HL-60 (cell line): Measurements from ENCODE around the gene PPP1R10.
A peak's percentile ranks its signal among the peaks of the same experiment; 100 is the strongest.

Experiments used
- DNase-seq, 2 experiments: peaks; one replicate each; pipeline ENCODE4 v3.0.0-alpha.2; 2010 to 2020; ENCODE audit warnings: low read depth in 1 of 2, low spot score in 1 of 2
- H3K27ac ChIP-seq: fragments of 250-450 bp; sonication (Bioruptor Pico); replicated peaks from 2 replicates; pipeline ENCODE4 v1.5.1; 2020; ENCODE audit warnings: mild to moderate bottlenecking, moderate library complexity
- H3K27me3 ChIP-seq: fragments of 250-450 bp; sonication (Bioruptor Pico); 2 replicates; pipeline ENCODE4 v1.5.1; 2021; ENCODE audit warnings: mild to moderate bottlenecking, moderate library complexity; ENCODE audit not compliant: insufficient read depth, poor library complexity, severe bottlenecking
- H3K4me3 ChIP-seq: replicated peaks from 2 replicates; pipeline ENCODE4 v1.5.1; 2011; ENCODE audit warnings: mild to moderate bottlenecking, control low read depth, low read length; ENCODE audit not compliant: insufficient read depth
- GABPA ChIP-seq: IDR thresholded peaks from 2 replicates; pipeline ENCODE4 v1.6.1; 2012; ENCODE audit warnings: low read depth
- POLR2AphosphoS5 ChIP-seq: IDR thresholded peaks from 2 replicates; pipeline ENCODE4 v1.6.1; 2012; ENCODE audit warnings: low read depth
- SPI1 ChIP-seq: IDR thresholded peaks from 2 replicates; pipeline ENCODE4 v1.6.1; 2012; ENCODE audit warnings: low read depth, mild to moderate bottlenecking, borderline replicate concordance
- TF ChIP-seq, protein P1 (sequence below): IDR thresholded peaks from 2 replicates; pipeline ENCODE4 v1.6.1; 2012; ENCODE audit warnings: low read depth; ENCODE audit not compliant: insufficient replicate concordance
- TF ChIP-seq, protein P2 (sequence below): IDR thresholded peaks from one replicate; pipeline ENCODE4 v1.5.1; 2011; ENCODE audit warnings: low read length, control low read depth, inconsistent platforms; ENCODE audit not compliant: insufficient read depth

Gene PPP1R10

DNA sequence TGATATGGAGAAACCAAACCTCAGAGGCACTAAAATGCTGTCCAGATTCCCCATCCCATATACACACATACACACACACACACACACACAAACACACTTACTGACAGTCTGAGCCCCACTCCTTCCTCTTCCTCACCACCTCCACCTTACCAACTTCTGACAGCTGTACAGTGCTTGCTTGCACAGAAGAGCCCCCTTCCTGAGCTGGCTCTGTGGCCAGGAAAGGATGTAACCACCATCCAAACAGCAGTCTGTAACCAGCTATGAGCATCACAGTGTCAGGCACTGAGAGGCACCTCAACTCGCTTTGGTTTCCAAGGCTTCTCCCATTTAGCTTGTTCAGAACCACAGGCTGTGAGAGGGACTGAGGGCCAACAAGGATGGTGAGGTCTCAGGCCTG lies 24.0 kb upstream of the PPP1R10 start:
- Histone ChIP-seq H3K27me3 (no peaks in the 10 kb centered on the region), H3K4me3 (no peak overlapping the region), H3K27ac (no peak overlapping the region)
- TF ChIP-seq POLR2AphosphoS5 (no peak), SPI1 (no peak), GABPA (no peak)
- TF ChIP-seq, protein P1, sequence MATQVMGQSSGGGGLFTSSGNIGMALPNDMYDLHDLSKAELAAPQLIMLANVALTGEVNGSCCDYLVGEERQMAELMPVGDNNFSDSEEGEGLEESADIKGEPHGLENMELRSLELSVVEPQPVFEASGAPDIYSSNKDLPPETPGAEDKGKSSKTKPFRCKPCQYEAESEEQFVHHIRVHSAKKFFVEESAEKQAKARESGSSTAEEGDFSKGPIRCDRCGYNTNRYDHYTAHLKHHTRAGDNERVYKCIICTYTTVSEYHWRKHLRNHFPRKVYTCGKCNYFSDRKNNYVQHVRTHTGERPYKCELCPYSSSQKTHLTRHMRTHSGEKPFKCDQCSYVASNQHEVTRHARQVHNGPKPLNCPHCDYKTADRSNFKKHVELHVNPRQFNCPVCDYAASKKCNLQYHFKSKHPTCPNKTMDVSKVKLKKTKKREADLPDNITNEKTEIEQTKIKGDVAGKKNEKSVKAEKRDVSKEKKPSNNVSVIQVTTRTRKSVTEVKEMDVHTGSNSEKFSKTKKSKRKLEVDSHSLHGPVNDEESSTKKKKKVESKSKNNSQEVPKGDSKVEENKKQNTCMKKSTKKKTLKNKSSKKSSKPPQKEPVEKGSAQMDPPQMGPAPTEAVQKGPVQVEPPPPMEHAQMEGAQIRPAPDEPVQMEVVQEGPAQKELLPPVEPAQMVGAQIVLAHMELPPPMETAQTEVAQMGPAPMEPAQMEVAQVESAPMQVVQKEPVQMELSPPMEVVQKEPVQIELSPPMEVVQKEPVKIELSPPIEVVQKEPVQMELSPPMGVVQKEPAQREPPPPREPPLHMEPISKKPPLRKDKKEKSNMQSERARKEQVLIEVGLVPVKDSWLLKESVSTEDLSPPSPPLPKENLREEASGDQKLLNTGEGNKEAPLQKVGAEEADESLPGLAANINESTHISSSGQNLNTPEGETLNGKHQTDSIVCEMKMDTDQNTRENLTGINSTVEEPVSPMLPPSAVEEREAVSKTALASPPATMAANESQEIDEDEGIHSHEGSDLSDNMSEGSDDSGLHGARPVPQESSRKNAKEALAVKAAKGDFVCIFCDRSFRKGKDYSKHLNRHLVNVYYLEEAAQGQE, result no peak
- TF ChIP-seq, protein P2, sequence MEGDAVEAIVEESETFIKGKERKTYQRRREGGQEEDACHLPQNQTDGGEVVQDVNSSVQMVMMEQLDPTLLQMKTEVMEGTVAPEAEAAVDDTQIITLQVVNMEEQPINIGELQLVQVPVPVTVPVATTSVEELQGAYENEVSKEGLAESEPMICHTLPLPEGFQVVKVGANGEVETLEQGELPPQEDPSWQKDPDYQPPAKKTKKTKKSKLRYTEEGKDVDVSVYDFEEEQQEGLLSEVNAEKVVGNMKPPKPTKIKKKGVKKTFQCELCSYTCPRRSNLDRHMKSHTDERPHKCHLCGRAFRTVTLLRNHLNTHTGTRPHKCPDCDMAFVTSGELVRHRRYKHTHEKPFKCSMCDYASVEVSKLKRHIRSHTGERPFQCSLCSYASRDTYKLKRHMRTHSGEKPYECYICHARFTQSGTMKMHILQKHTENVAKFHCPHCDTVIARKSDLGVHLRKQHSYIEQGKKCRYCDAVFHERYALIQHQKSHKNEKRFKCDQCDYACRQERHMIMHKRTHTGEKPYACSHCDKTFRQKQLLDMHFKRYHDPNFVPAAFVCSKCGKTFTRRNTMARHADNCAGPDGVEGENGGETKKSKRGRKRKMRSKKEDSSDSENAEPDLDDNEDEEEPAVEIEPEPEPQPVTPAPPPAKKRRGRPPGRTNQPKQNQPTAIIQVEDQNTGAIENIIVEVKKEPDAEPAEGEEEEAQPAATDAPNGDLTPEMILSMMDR, result no peak
- no peak for DNase-seq

DNA sequence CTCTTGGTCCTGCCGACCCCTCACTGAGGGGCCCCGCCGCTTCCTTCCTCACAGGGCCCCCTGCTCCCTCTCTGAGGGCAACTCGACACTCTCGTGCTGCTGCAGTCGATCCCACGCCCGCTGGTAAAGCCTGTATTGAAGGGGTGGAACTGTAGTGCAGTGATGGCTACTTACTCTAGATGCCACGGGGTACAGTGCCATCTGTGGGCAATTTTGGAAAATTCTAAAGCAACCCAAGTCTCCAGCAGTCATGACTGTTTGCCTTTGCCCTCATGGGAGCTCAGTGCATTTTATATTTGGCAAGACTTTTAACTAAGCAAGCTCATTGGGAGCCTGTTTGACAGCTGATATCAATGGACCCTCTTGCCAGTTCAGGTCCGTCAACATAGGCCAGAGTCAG lies 23.4 kb upstream of the PPP1R10 start:
- no peak overlapping the region for H3K4me3 ChIP-seq
- DNase-seq, result no peak
- no peak overlapping the region for H3K27ac ChIP-seq
- H3K27me3 ChIP-seq, result no peaks in the 10 kb centered on the region
- TF ChIP-seq SPI1, result no peak

DNA sequence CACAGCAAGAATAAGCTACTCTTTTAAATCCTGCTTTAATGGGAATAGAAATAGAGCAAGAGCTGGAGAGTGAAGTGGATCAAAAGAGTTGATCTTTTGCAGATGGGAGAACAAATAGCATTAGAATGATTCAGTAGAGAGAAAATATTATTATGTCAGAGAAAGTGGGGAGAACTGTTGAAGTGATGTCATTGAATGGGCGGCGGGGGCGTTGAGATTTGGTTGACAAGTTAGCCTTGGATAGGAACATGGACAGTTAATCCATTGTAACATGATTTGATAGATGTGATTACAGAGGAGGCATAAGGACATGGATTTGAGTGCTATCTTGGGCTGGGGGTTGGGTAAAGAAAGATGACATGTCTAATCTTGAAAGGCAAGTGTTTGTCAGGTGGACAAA lies 18.8 kb upstream of the PPP1R10 start:
- no peaks in the 10 kb centered on the region for H3K27me3 ChIP-seq
- H3K27ac ChIP-seq, result no peak overlapping the region
- DNase-seq, result no peak
- H3K4me3 ChIP-seq, result no peak overlapping the region
- TF ChIP-seq, protein P2, result no peak
- no peak for TF ChIP-seq SPI1
- no peak for TF ChIP-seq GABPA
- TF ChIP-seq, protein P1, result no peak
- TF ChIP-seq POLR2AphosphoS5, result no peak

DNA sequence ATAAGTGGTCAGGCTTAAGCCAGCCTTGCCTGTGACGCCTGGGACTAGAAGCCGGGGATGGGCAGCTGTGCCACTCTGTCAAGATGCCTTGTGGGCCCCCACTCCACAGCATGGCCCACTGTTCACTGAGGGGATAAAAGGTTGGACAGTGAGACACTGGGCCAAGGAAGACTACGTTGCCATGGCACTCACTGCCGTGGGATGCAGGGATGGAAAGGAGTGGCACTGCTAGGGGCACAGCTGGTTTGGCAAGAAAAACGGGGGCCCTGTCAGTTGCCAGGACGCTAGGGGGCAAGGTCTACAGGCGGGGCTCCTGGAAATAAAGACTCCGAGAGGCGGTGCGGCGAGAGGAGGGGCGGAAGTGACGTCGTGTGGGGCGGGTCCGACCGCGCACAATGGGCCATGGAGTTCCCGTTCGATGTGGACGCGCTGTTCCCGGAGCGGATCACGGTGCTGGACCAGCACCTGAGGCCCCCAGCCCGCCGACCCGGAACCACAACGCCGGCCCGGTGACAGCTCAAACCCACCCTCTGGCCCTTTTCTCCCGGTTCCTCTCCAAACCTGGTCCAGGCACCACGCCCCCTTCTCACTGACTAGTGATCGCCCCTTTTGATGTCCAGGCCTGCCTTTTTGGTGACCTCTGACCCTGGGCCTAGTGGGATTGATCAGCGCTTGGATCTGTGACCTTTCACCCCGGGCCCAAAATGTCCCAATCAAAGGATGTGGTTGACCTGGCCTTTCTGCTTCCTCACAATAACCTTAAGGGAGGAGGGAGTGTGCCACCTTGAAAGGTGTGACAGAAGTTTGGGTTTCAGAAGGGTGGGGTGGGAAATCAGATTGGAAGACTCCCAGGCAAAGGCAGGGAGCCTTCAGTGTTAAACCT lies 9.7 kb upstream of the PPP1R10 start, which contains the start of gene ATAT1:
Gene ATAT1 (plus strand): TSS at position 391 of the 883 bp plus-strand sequence.
- Histone ChIP-seq H3K27me3 (no peaks in the 10 kb centered on the region), H3K27ac (peak within 1 kb of the TSS; percentile 69), H3K4me3 (peak within 1 kb of the TSS; percentile 83)
- TF ChIP-seq SPI1 (peak; percentile 21; the same call in 1 of the 2 replicates), POLR2AphosphoS5 (peak; percentile 88; the same call in 1 of the 2 replicates), GABPA (peak; percentile 61)
- TF ChIP-seq, protein P1, result no peak
- peak; percentile 67 to 81 for DNase-seq
